Stimulated activated CD4-positive, alpha-beta T cell treated with anti-CD3 and anti-CD28 coated beads, Interleukin-1b, Interleukin-23, amount 100 ng/mL, for 48 hours (primary cell): ENCODE measurements around the gene UNC5CL.

ENCODE experiments used
- DNase-seq: peaks from one replicate; pipeline ENCODE4 v3.0.0-alpha.2; 2020

UNC5CL gene

DNA sequence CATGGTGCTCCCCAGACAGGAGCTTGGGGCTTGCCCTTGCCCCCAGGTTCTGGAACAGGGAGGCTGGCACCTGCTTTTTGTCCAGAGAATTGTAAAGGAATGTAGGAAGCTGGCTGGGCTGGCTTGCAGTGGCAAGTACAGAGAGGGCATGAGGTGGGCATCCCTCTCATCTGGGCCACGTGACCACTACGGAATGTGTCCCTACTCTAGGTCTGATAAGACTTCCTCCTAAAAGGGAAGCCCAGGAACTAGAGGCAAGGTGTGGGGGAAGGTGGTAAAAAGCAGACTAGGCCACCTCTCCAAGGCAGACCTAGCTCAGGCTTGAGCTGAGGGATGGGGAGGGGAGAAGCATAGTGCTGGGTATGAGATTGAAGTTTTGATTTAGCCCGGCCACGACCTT is 38.8 kb downstream of the UNC5CL start:
- no peak for DNase-seq

DNA sequence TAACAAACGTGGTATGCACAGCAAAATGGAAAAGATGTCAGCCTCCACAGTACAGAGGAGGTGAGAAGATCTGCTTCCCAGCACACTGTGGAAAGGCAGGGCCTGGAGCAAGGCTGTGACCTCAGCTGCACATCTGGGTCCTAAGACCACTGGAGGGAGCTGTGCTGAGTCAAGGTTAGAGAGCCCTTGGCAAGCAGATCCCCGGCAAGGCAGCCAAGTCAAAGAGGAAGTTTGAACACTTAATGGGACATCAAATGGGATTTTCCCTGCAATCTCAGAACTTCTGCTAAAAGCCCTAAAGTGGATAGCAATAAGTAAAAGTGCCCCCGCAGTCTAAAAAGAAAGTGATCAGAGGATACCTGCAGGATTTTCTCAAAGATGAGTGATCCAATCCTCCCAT is 39.5 kb downstream of the UNC5CL start:
- DNase-seq: peak; percentile 6

DNA sequence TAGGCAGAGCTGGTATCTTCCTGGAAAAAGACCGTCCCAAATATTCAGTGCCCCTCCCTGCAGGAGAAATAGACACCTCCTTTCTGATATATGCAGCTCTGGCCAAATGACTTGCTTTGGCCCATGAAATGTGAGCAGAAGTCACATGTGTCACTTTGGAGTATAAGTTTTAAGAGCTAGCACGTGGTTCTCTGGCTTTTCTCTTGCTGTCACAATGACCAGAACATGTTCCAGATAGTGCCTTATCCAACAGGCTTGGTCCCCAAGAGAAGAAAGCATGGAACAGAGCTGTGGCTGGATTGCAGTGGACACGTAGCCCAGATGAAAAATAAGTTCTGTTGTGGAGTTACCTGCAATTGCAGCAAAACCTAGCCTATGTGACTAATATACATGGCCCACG is 40.4 kb downstream of the UNC5CL start:
- DNase-seq: no peak

DNA sequence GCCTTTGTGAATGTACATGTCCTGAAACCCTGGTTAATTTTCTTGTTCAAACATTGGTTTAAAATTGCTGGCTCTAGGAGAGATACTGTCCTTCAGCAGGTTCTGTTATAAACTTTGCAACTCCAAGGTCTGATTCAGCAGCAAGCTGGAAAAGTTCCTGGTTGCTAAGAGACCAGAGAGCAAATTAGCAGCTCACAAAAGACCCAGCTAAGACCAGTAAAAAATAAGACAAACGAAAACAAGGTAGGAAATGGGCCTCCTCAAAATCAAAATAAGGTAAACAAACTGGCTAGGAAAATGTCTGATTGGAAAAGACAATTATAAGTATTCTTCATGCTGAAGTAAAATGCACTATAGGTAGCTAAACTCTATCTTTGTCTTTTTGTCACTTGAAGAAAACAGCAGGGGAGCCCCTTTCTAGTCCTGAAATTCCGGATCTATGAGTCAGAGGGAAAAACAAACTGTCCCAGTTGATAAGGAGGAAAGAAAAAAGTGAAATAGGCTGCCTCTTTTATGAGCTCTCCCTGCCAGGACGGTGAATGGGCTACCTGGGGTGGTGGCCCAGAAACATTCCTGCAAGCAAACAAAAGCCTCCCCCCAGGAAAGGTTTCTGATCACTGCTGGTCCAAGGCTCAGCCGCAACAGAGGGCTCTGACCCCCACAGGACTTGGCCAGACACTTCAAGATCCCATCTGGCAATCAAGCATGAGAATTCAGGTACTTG is 41.6 kb downstream of the UNC5CL start:
- DNase-seq: no peak

DNA sequence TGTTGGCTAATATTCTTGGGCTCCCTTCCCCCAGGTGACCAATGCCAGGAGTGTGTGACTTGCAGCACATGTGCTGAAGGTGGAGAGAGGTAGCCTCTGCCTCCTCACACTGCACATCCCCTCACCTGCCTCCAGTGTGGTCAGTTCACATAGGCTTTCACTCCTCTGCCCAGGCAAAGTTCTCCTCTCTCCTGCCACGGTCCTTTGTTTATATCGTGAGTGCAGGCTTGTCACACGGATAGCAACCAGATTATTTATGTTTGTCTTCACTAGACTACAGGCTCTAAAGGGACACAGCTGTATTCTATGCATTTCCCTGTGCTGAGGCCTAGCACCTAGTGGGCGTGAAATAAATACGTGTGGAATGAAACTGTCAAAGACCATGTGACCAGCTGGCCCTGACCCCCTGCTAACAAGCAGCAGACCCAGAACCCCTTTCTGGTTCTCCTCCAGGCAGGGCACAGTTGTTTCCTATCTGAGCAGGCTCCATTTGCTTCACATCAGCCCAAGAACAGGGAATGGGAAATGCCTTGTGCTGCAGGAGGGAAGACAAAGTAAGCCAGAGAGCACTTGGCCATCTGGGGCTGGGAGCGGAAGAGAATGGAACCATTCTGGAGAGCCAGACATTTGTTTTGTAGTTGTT is 42.3 kb downstream of the UNC5CL start:
- no peak for DNase-seq

DNA sequence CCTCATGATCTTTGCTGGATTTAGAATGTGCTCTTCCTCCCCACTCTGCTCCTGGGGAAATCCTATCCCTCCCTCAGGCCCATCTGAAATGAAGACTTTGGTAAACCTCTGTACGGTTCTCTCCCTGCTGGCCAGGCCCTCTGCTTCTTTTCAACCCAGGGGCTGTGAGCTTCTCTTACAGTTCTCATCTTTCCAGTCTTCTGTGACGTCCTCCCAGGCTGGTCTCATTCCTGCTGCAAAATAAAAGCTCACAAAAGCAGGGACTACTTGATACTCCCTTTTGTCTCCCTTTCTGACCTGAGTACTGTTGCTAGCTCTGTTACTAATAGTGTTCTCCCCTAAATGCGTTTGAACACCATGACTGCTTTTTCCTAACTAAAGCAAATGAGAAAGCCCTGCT is 46.3 kb downstream of the UNC5CL start:
- no peak for DNase-seq

DNA sequence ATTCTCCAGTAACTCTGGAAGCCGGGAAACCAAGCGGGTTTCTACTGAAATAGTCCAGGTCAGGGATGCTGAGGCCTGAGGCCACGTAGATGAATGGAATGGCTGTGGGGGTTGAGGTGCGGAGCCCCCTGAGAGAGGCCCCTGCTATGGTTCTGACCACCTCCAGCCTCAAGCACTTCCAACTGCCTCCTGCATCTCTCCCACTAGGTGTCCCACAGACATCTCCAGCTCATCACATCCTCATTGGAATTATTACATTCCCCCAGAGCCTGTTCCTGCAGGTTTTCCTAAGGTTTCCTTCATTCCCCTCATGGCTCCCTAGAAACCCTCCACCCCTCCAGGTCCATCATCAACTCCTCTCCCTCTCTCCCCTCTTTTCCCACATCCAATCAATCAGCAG is 48.7 kb downstream of the UNC5CL start:
- DNase-seq: no peak

DNA sequence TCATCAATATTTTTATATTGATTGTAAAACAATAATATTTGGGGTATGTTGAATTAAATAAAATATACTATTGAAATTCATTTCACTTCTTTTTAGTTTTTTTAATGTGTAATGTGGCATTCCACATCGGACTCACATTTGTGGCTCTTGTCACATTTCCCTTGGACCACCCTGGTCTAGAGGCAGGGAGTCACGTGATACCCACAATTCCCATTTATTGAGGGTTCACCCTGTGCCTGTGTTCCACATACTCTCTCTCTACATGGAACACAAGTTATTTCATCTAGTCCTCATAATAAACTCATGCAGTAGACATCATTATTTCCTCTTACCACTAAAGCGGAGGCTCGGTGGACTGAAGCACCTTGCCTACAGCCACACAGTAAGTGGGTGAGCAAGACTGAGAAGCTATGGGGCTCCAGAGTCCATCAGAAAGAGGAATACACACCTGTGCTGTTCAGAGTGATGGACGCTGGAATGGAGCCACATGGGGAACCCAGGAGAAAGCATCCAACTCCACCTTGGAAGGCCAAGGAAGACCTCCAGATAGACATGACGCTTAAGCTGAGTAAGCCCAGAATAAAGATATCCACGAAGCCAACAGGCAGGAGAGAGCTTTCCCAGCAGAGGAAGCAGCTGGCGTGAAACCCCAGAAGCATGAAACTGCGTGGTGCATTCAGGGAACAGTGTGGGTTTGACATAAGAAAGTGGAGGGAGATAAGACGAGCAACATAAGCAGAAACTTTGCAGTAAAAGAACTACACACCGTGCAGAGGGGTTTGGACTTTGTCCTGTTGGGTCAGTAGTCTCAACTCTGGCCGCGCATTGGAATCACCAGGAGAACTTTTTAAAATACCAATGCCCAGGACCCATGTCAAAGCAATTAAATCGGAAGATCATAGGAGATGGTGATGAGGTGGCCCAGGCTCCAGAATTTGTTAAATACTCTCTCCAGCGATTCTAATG is 49.5 kb downstream of the UNC5CL start:
- no peak for DNase-seq

DNA sequence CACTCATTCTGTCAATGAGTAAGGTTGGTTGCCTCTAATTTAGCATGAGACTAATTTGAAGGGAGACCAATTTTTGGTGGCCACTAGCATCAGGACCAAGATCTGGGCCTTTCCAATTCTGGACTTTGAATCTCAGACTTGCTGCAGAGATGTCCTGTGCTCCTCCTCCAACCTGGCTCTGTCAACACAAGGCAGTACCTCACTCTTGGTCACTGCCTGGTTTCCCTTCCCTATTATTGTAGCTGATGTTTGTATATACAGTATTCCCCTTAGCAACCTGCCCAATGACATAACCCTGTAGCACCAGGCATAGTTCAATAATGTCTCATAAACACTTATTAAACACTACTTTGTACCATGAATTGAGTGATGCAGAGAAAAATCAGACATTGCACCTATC is 50.4 kb downstream of the UNC5CL start:
- DNase-seq: no peak

DNA sequence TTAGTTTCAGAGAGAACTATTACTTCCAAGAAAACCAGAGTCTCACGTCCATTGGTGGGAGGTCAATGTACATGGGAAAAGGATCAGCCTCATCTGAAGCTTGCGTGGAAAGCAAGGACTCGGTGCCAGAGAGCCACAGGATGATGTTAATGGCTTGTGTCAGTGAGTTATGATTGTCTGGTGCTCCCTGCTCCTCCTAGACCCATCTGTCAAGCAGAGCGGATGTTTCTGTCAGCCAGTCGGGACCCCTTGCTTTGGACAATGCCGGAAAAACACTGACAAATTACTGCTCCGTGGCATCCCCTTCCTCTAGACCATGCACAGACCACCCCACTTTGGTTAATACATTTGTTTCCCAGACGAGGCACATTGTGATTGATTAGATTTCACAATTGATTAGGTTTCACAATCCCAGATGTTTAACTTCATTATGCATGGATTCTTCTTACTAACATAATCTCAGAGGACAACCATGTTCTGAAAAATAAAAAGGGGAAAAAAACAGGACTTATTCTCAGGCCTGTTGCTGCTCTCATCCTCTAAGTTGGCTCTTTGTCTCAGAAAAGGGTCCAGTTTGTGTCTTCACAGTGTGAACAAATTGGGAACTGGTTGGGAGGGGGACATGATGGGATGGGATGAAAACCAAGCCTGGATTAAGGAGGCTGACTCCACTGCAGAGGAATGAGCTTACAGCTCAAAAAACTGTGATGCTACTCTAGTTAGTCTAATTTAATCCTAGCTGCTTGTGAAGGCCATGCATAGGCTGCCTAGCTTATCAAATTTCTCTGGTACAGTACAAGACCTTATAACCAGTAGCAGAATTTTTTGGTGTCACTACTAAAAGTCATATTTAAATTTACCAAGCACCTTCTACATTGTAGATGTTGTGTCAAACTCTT is 51.9 kb downstream of the UNC5CL start:
- DNase-seq: no peak

DNA sequence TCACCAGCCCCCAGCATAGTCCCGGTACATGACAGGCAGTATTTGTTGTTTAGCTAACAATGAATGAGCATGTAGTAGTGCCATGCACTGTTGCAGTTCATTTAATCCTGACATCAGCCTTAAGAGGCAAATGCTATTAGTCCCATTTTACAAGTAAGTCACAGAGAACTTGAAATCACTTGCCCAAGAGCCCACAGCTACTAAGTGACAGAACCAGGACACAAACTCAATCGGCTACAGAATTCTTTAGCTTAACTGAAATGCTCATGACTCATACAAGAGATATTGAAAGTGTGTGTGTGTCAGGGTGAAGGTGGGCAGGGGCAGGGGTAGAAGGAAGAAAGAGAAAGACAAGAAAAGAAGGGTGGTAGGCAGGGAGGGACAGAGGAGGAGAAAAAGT is 52.7 kb downstream of the UNC5CL start:
- DNase-seq: no peak

DNA sequence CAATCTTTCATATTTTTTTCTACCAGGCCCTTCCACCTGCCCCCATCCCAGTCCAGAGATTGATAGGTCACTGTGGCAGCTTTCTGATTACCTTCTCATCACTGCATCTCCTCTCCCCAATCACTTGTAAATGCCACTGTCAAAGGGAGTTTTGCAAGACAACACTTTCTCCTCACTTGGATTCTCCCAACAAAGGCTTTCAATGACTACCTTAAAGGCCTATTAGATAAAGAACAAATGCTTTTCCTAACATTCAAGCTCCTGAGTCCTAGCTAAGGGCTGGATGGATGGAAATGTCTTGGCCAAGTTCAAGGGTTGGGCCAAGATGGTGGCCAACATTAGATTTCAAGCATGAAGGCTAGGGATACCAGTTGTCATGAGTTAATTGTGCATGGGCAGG is 55.3 kb downstream of the UNC5CL start:
- DNase-seq: no peak

DNA sequence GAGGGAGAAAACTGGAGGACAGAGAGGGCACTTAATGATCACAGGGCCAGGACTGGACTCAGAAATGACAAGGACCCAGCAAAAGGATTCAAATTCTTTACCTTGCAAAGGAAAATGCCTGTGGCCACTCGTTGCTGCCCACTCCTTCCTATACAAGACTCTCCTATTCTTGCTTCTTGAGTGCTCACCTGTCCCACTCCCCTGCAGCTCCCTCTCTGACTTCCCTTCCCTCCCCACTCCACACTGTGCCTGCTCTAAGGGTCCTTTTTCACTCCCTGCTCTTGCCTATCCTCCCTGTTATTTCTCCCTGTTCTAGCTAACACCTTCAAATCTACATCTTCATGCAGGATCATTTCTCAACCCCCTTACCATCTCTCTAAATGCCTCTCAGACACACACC is 56.1 kb downstream of the UNC5CL start:
- no peak for DNase-seq

DNA sequence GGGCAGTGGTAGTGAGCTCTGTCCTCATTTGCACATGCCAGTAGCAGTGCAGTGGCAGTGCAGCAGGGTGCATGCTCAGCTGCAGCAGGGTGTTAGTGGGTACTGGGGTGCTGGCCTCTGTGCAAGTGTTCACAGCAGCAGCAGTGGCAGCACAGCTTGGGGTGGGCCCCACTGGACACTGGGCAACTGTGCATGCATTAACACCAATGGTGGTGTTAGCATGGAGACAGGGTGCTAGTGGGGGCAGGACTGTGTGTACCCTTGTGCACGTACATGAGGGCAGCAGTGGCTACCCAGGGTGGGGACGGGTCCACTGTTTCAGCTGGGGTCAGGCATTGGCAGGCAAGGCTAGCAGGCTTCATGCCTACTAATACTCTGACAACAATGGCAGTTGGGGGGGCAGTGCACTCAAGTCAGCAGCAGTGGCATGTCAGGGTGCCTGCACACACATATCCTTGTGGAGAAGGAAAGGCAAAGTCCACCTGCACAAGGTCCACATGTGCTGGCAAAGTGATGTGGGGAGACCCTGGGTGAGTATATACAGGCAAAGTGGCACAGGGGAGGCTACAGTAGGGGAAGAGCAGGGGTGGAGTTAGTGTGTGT is 60.2 kb downstream of the UNC5CL start:
- DNase-seq: no peak

DNA sequence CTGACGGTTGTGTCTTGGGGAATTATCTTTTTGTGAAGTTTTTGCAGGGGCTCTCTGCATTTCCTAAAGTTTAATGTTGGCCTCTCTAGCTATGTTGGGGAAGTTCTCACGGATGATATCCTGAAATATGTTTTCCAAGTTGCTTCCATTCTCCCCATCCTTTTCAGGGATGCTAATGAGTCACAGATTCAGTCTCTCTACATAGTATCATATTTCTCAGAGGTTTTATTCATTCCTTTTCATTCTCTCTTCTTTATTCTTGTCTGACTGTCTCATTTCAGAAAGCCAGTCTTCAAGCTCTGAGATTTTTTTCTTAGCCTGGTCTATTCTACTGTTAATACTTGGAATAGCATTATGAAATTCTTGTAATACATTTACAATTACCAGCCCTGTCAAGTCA is 61.3 kb downstream of the UNC5CL start:
- DNase-seq: no peak

DNA sequence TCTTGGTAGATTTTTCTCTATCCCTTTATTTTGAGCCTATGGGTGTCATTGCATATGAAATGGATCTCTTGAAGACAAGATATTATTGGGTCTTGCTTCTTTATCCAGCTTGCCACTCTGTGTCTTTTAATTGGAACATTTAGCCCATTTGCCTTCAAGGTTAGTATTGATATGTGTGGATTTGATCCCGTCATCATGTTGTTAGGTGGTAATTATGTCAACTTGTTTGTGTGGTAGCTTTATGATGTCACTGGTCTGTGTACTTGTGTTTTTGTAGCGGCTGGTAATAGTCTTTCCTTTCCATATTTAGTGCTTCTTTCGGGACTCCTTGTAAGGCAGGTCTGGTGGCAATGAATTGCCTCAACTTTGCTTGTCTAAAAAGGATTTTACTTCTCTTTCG is 61.9 kb downstream of the UNC5CL start:
- no peak for DNase-seq
